ENCODE measurements around the gene WDR33. TPM values are rescaled to one million over a fixed set of nuclear protein-coding genes. Genes with fewer than 3 reads are reported as not detected.
A peak's percentile ranks its signal among the peaks of the same experiment; 100 is the strongest.

The WDR33 gene
- total and polyA plus RNA-seq, 4 donors, result 8.2 to 37.5 (median 22.4) TPM

DNA sequence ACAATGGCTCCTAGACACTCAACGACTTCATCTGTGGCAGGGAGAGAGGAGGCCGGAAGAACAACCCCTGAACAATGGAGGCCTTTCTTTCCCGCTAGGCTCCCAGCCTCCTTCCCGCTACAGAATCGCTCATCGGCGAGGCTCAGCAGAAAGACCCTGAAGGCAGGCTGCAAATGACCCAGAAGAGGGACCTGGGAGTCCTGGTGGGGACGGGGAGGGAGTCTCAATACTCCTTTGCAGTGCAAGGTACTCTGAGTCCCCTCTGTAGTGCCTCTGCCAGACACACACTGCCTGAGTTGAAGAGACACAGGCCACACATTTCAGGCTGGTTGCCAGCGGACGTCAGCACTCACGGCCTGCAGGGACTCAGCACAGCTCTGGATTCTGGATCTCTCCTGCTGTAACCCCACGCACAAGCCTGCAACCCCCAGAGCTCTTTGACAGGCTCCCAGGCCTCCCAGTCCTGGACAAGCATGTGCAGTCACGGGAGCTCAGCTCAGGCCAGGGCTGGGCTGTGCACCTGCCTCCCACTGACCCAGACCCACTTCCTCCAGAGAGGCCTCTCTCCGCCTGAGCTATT, 158.9 kb downstream of the WDR33 start:
- Histone ChIP-seq H3K4me1 (ENCODE audit: control insufficient read depth in 4 of 4, insufficient read depth in 4 of 4, low read length in 3 of 4) (peaks cover 2 to 16% (median 5%) of the 10 kb centered on the region in 4 donors), H3K9ac (ENCODE audit: low read depth in 1 of 2, low read length in 2 of 2) (no peak overlapping the region), H3K27ac (ENCODE audit: low read depth in 1 of 2, low read length in 2 of 2) (peak overlapping the region in 1 of 2 donors; percentile 39), H3K9me3 (ENCODE audit: control insufficient read depth in 4 of 4, low read length in 3 of 4) (no peaks in the 10 kb centered on the region), H3K4me3 (ENCODE audit: low read depth in 1 of 3, low read length in 3 of 3) (no peak overlapping the region), H3K36me3 (ENCODE audit: control insufficient read depth in 4 of 4, insufficient read depth in 3 of 4, low read depth in 1 of 4, low read length in 3 of 4) (peaks cover 0 to 14% (median 1%) of the 10 kb centered on the region in 4 donors), H3K27me3 (ENCODE audit: control insufficient read depth in 4 of 4, insufficient read depth in 4 of 4, low read length in 3 of 4) (no peaks in the 10 kb centered on the region)
- no peak for DNase-seq (ENCODE audit: low spot score)
- WGBS, result 76% methylated on average over 14 of the region's 14 CpGs
- no peak for TF ChIP-seq TAF1 (conservative IDR thresholded peaks at IDR 0.05)
- TF ChIP-seq SP1 (IDR thresholded peaks at IDR 0.05), result no peak
- no peak for TF ChIP-seq GABPA (IDR thresholded peaks at IDR 0.05 in 1 of 2, conservative IDR thresholded peaks at IDR 0.05 in 1 of 2)
- TF ChIP-seq RXRA (IDR thresholded peaks at IDR 0.05), result peak in 1 of 2 donors; percentile 19
- no peak for TF ChIP-seq JUND (IDR thresholded peaks at IDR 0.05)

DNA sequence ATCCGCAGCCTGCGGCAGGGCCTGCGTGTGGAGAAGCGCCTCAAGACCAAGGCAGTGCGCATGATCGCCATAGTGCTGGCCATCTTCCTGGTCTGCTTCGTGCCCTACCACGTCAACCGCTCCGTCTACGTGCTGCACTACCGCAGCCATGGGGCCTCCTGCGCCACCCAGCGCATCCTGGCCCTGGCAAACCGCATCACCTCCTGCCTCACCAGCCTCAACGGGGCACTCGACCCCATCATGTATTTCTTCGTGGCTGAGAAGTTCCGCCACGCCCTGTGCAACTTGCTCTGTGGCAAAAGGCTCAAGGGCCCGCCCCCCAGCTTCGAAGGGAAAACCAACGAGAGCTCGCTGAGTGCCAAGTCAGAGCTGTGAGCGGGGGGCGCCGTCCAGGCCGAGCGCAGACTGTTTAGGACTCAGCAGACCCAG, 159.6 kb downstream of the WDR33 start:
- 94% methylated on average over 29 of the region's 29 CpGs for WGBS
- no peak overlapping the region for H3K9ac ChIP-seq (ENCODE audit: low read depth in 1 of 2, low read length in 2 of 2)
- no peak overlapping the region for H3K4me3 ChIP-seq (ENCODE audit: low read depth in 1 of 3, low read length in 3 of 3)
- no peak for DNase-seq (ENCODE audit: low spot score)
- H3K4me1 ChIP-seq (ENCODE audit: control insufficient read depth in 4 of 4, insufficient read depth in 4 of 4, low read length in 3 of 4), result peaks cover 2 to 16% (median 5%) of the 10 kb centered on the region in 4 donors
- no peaks in the 10 kb centered on the region for H3K9me3 ChIP-seq (ENCODE audit: control insufficient read depth in 4 of 4, low read length in 3 of 4)
- H3K27ac ChIP-seq (ENCODE audit: low read depth in 1 of 2, low read length in 2 of 2), result peak overlapping the region in 1 of 2 donors; percentile 39
- peaks cover 0 to 14% (median 1%) of the 10 kb centered on the region in 4 donors for H3K36me3 ChIP-seq (ENCODE audit: control insufficient read depth in 4 of 4, insufficient read depth in 3 of 4, low read depth in 1 of 4, low read length in 3 of 4)
- no peak for TF ChIP-seq EGR1 (IDR thresholded peaks at IDR 0.05; ENCODE audit: low read depth in 2 of 2)
- H3K27me3 ChIP-seq (ENCODE audit: control insufficient read depth in 4 of 4, insufficient read depth in 4 of 4, low read length in 3 of 4), result no peaks in the 10 kb centered on the region

Small RNA genes lying within 50 kb of the gene (small RNA-seq; reads per million reads assigned to genes)
- gene RF00017, result not detected
- gene RF00019, result not detected
- not detected for gene RNU6-395P
- gene RNY4P7, result 0.24 reads per million, percentile 14 among the genes with 10 or more reads in this experiment

Other genes with a start within 250 kb of the WDR33 start
- gene GPR17, start 165.0 kb downstream of the WDR33 start, total RNA-seq, result under 1 TPM in 1 of 2 donors, not detected in 1; 0.14 TPM
- under 1 TPM; 0.03 to 0.07 TPM for gene GPR17, start 165.0 kb downstream of the WDR33 start, polyA plus RNA-seq
- 10 to 100 TPM in 1 of 2 donors, 1 to 10 TPM in 1; 1.4 to 15.6 TPM for gene LIMS2, start 135.6 kb downstream of the WDR33 start, total RNA-seq
- 10 to 100 TPM; 16.5 to 17.9 TPM for gene LIMS2, start 135.6 kb downstream of the WDR33 start, polyA plus RNA-seq
- 1 to 10 TPM; 4.7 to 4.9 TPM for gene SFT2D3, start 109.7 kb downstream of the WDR33 start, total RNA-seq
- 1 to 10 TPM in 1 of 2 donors, not detected in 1; 2.4 TPM for gene SFT2D3, start 109.7 kb downstream of the WDR33 start, polyA plus RNA-seq
- 10 to 100 TPM; 14.3 to 17.0 TPM for gene POLR2D, start 47.0 kb upstream of the WDR33 start, total RNA-seq
- 10 to 100 TPM; 11.4 to 11.9 TPM for gene POLR2D, start 47.0 kb upstream of the WDR33 start, polyA plus RNA-seq
- gene AMMECR1L, start 74.8 kb upstream of the WDR33 start, total RNA-seq, result 1 to 10 TPM; 6.7 to 8.0 TPM
- gene AMMECR1L, start 74.8 kb upstream of the WDR33 start, polyA plus RNA-seq, result 1 to 10 TPM; 1.5 to 5.4 TPM
- 1 to 10 TPM; 4.2 to 4.8 TPM for gene SAP130, start 216.9 kb upstream of the WDR33 start, total RNA-seq
- 1 to 10 TPM; 3.3 to 5.3 TPM for gene SAP130, start 216.9 kb upstream of the WDR33 start, polyA plus RNA-seq

All from liver (tissue), 10 donors.